HG02870 (cell line): Measurements from ENCODE around the gene BAZ2B.
"Not testable (repeated sequence)": the region's sequence is repeated elsewhere in the genome, so short reads cannot be mapped to it uniquely, and the experiment has no call there.

Experiments
- ATAC-seq: cut with Tn5 transposase; IDR thresholded peaks from one replicate; pipeline ENCODE4 v1.9.1; 2021; ENCODE audit warnings: mild to moderate bottlenecking, moderate library complexity; ENCODE audit not compliant: unreplicated experiment

BAZ2B gene

DNA sequence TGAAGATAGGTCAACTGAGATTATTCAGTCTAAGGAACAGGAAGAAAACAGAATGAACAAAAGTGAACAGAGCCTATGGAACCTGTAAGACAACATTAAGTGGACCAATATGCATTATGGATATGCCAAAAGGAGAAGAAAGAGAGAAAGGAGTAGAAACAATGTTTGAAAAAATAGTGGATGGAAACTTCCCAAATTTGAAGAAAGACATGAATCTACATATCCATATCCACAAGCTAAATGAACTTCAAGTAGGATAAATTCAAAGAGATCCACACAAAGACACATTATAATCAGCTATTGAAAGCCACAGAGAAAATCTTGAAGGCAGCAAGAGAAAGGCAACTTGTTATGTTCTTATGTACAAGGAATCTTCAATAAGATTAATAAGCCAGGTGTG, 74.2 kb downstream of the BAZ2B start:
- ATAC-seq: no peak

DNA sequence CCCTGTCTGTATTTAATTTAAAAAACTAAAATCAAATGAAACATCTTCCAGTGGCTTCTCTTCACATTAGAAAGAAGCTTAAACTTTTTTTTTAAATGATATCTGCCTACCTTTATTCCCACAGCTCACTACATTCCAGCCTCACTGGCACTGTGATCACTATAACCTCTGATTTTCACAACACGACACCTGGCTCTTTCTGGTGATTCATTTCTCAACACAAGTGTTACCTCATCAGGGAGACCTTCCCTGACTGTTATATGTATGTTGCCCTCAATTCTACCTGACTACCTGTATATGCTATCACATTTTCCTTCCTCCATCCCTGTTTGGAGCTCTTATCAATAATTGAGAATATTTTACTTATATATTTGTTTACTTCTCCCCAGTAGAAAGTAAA, 76.6 kb downstream of the BAZ2B start:
- ATAC-seq: no peak

DNA sequence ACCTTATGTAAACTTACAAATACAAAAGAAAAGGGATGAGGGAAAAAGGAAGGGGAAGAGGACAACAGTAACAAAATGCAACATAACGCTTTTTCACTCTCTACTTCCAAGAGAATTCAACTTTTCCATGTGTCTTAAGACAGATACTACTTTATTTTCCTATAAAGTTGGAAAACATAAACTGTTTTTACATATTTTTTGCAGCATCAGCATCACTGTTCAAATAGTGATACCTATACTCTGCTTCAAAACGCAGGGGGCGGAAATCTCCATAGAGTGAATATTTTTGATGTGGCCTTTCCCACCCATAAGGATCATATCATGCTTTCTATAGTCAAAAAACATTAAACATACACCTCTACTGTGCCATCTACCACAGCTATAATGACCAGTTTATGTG, 77.5 kb downstream of the BAZ2B start:
- ATAC-seq: no peak

DNA sequence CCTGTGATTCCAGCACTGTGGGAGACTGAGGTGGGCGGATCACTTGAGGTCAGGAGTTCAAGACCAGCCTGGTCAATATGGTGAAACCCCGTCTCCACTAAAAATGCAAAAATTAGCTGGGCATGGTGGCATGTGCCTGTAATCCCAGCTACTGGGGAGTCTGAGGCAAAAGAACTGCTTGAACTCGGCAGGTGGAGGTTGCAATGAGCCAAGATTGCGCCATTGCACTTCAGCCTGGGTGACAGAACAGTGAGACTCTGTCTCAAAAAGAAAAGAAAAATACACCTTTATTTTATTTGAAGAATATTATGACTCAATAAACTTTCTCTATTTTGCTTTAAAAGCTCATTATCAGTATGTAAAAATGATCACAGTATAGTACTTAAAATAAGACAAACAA, 81.1 kb downstream of the BAZ2B start:
- not testable (repeated sequence) for ATAC-seq

DNA sequence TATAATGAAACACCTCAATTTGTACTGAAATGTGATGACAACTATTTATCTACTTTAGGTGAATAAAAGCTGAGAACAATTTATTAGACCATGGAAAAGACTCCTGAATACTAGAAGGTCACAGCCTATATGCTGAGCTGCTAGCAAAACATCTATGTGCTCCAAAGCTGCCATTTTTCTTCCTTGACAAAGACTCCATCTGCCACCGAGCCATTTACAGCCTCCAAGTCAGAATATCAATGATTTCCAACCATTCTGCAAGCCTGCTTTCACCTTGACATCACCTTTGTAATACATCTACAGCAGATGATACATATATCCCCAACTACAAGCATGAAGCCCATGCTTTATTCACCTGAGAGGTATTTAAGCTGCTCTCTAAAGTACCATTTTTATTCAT, 84.9 kb downstream of the BAZ2B start:
- ATAC-seq: no peak

DNA sequence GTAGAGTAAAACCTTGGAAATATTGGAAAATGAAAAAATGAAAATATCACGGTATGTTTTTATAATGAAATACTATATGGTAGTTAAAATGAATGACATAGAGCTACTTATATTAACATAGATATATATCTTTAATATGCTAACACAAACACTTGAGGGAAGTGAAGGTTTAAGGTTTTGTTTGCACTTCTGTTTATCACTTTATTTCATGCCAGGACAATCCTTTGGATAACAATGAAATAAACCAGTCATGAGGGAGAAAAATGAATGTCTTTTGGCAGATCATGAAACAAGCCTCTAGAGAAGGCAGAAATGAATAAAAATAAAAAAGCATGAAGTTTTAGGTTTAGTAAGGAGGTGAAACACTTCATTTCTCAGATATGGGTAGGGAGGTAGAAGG, 89.9 kb downstream of the BAZ2B start:
- ATAC-seq: no peak

DNA sequence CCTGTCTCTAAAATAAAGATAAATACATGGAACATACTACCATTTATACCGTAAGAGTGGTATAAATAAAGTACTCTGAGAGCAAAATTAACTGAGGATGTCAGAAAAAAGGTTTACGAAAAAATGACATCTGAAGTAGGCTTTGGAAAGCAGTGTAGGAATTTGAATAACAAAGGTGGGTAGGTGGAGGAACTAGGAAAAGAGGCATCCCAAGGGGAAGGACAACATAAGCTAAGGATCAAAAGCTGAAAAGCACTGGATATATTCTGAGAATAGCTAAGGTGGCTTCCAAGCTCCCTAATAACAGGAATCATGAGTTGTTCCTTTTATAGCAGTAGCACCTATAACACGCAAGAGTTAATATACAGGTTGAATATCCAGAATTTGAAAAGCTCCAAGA, 91.3 kb downstream of the BAZ2B start:
- ATAC-seq: no peak

DNA sequence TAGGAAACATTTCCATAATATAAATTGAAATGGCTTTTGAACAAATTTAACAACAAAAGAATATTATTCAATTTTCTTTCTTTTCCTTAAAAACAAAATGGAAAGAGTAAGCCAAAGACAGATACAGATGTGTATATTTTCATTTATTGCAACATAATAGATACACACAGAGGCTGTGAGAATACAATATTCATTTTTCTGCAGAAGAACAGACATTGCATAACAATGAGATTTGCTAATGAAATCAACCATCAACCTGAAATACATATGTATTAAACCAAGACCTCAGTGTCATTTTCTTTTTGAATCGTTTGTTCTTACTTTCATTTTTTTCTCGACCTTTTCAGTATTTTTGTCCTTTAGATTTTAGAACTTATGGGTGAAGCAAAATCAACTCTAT, 95.1 kb downstream of the BAZ2B start:
- ATAC-seq: no peak

DNA sequence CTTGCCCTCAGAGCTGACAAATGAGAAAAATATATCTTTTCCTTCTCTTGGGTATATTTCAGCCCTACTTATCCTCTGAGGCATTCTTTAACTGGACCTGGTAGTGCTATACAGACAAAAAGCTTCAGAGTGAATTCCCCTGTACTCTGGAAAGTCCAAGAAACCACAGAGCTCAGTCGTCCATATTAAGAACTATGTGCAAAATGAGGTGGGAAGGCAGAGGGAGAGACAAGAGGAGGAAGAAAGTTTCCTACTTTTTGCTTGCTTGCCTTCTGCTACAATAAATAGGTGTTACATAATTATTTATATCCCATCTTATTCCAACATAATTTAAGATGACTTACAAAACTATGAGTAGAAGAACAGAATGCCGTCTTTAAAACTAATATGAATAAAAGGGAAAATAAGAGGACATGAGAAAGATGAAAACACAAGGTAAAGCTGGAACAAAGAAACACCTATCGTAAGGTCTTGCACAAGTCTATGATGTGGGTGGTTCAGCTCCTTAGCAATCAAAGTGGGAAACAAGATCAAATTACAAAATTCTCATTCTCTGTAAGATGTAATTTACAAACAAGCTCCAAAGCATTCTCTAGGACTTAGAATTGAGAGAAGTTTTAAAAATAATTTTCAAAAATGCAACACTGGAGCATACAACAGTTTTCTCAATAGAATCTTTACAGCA, 97.9 kb downstream of the BAZ2B start:
- no peak for ATAC-seq

DNA sequence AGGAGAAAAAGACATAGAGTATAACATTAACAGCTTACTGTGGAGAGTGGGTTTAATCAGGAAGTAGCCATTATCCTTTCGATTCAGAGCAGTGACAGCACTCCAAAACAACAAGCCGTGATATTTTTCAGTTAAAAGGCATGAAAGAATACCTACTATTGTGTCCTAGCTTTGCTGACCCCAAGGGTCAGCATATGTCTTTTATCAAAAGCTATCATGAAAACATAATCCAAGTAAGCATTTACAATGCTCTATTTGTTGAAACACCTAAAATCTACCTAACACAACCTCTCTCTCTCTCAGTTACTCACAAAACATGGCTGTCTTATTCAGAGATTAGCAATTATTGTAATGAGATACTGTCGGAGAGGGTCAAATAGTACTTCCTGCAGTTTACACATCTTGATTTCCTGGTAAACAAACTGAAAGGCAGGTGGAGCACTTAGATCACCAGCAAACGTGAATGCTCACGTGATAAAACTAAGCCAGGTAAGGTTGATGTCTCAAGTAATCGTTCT, 100.0 kb downstream of the BAZ2B start:
- ATAC-seq: peak; percentile 80

DNA sequence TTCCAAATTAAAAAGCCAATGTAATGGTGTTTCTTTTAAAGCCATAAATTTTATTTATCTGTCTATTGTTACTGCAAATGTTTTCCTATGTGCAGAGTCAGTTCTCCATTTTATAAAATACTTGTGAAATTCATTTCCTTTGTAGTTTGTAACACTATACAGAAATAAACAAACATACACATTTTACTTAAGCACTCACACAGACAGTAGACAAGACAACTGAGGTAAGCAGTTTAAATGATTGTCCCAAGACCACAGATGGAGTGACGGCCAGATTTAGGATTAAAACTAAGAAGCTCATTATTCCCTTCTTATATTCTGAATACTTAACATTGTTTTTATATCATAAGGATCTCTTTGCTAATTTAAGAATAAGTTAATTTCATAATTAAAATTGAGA, 100.9 kb downstream of the BAZ2B start:
- ATAC-seq: no peak

DNA sequence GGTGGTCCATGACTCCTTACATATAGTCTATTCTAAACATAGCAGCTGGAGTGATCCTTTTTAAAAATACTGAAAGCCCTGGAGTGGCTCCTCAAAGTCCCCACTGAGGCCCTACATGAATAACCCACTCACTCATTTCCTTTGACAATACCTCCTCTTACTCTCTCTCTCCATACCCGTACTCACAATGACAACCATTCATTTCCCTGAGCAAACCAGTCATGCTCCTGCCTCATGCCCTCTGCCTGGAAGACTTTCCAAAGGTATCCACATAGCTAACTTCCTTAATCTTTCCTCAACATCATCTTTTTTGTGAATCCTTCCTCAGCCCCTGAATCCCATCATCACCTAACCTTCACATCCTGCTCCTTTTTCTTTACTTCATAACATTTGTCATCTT, 102.6 kb downstream of the BAZ2B start:
- no peak for ATAC-seq

DNA sequence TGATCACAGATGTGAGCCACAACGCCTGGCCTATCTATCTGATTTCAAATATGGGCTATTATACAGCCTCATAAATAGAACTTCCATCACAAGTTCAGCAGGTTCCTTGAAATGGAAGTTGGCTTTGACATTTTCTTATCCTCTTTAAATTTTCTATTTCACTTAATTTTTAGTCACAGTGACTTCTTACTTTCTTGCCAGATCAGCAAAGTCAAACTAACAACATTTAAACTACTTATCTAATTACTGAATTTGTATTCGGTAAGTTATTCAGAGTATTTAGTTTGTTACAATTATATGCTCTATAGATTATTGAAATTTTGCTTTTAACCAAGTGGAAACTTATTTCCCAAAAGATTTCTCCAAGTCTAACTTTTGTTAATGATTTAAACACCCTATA, 108.2 kb downstream of the BAZ2B start:
- no peak for ATAC-seq

DNA sequence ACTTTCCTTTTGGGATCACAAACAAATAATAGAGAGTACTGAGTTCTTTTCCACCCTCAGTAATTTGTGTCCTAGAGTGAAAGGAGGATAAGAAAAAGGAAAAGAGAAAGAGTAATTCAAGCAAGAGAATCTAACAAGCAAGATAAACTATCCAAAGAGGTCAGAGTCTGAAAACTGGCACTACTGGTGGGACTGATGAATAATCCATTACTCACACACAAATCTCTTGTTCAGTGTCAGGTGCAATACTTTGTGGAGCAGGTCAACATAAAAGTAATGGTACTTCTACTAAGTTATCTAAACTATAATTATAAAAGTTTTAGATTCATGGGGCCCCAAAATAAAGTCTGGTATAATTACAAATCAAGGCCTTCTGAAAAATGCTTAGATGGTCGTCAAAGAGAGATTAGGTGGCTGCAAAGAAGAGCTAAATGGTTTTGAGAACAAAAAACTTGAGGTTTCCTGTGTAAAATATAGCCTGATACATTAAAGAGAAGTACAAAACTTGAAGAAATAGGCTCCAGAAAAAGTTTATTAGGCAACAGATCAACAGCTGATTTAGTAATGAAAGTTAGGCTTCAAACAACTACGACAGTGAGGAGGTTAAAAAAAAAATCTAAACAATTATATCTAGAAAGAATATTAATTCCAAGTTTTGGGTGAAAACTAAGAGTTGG, 109.4 kb downstream of the BAZ2B start:
- no peak for ATAC-seq

DNA sequence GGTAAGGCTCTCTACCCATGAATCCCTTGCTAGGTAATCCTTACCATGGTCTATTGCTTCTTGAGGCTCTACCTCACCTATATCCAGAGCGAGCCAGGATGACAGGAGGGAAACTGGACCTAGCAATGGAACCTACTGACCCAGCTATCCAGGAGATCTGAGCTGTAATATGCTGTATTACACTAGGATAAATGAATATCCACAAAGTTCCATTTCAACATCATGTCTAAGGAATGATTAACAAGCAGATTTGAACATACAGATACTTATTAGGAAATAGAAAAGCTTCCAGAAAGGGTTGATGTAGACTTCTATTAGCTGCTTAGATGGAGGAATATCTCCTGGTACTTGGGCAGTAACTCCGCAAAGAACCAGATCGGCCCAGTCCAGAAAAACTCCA, 110.1 kb downstream of the BAZ2B start:
- no peak for ATAC-seq

DNA sequence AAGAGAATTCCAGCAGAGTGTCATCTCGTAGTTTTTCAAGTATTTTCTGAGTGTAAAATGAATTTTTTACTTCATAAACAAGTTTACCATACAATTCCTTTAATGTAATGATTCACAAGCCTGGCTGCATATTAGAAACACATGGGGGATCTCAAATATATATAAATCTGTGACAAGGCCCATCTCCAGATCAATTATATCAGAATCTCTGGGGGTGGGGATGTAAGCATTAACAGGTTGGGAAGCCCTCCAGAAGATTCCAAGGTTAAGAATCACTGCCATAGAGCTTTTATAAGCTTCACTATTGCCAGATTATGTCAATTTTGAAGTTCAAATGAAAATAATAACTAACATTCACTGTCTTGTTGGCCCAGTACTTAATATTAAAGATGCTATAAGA, 111.2 kb downstream of the BAZ2B start:
- ATAC-seq: no peak

DNA sequence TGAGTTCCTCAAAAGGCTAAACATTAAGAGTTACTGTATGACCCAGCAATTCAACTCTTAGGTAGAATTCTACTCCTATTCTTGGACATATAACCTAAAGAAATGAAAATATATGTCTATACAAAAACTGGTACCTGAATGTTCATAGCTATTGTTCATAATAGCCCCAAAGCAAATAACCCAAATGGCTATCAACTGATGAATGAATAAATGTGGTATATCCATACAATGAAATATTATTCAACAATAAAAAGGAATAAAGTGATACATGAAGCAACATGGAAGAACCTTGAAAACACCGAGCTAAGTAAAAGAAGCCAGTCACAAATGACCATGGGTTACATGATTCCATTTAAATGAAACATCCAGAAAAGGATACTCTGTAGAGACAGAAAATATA, 114.6 kb downstream of the BAZ2B start:
- ATAC-seq: no peak

DNA sequence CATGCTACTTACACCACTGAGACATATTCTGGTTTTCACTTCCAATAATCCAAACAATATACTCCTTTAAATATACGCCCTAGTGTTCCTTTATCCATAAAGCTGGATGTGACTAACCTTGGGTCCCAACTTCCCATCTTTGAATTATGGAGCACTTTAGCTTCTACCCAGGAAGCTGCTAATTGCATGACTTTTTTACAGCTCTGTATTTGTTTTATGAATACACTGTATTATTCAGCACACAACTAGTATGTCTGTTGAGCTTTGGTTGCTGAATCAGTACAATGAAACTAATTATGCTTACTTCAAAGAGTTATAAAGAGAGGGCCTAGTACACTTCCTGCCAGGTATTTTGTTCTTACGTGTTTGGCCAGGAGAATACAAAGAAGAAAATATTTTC, 118.5 kb downstream of the BAZ2B start:
- ATAC-seq: no peak

DNA sequence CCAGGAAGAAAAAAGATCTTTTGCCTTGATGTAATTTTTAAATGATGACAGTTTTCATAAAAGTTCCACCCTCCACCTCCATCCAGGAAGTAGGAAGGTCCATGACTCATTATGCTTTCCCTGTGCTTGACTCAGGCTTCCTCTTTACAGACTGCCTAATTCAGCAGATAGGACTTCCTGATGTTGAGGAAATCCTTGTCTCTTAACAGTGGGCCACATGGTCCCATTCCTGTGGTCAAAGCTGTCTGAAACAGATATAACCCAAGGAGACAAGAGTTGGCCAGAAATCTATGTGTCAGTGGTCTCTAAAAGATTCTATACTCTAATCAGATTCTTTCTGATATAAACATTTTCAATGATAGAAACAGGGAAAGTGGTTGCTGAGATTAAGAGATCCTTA, 119.1 kb downstream of the BAZ2B start:
- ATAC-seq: peak; percentile 54

DNA sequence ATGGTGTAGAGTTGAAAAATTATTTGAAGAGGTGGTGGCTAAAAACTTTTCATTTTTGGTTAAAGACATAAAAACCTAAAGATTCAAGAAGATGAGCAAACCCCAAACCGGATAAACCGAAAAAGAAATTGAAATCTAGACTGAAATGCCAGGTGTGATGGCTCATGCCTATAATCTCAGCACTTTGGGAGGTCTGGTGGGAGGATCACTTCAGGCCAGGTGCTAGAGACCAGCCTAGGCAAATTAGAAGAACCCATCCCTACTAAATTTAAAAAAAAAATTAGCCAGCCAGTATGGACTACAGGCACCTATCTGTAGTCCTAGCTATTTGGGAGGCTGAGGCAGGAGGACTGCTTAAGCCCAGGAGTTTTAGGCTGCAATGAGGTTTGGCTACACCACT, 126.9 kb downstream of the BAZ2B start:
- ATAC-seq: no peak

DNA sequence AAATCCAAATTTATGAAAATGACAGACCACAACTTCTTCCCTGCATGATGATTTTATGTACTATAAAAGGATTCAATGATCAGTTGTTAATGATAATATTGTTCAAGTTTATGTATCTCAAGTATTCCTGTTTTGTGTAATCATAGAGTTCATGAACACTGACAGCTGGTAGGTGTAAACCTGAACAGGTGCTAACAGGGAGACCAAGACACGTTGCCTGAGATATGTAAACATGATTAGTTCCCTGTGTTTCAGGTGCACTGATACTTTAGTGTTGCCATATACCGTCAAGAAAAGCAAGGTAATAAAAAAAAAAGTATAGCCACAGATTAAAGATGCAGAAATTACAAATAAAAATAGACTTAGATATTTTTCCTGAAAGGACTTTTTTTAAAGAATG, 131.8 kb downstream of the BAZ2B start:
- no peak for ATAC-seq

DNA sequence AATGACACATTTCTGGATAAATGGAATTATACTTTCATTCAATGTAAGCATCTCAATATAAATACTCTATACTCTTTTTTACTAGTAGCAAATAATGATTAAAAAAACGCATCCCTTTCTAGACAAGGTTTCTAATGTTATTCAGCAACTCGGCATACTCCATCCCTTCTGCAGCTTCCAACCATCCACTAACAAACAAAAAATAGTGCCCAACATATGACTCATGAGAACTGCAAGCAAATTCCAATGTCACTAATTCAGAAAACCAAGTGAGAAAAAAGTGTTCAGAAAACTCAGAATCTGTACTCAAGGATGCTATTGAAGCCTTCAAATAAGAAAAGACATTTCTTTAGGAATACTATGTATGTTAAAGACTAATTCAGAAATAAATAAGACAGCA, 140.0 kb downstream of the BAZ2B start:
- ATAC-seq: no peak

DNA sequence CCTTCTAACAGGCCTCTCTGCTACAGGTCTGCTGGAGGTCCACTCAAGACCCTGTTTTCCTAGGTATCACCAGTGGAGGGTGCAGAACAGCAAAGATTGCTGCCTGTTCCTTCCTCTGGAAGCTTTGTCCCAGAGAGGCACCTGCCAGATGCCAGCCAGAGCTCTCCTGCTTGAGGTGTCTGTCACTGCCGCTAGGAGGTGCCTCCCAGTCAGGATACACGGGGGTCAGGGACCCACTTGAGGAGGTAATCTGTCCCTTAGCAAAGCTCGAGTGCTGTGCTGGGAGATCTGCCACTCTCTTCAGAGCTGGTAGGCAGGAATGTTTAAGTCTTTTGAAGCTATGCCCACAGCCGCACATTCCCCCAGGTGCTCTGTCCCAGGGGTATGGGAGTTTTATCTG, 140.6 kb downstream of the BAZ2B start:
- no peak for ATAC-seq
